ENCODE data around the gene RPL28. TPM values are rescaled to one million over a fixed set of nuclear protein-coding genes. Genes with fewer than 3 reads are reported as not detected.

The RPL28 gene
- total RNA-seq, 1 donor = 310 TPM

GRCh38 chr19:55362174-55362989 lies 23.4 kb upstream of the RPL28 start:
- Histone ChIP-seq H3K79me2 (ENCODE audit: insufficient read depth, low read length) (no peaks in the 10 kb centered on the region), H3K27me3 (ENCODE audit: insufficient read depth, low read length) (peaks cover under 1% of the 10 kb centered on the region)

DNA sequence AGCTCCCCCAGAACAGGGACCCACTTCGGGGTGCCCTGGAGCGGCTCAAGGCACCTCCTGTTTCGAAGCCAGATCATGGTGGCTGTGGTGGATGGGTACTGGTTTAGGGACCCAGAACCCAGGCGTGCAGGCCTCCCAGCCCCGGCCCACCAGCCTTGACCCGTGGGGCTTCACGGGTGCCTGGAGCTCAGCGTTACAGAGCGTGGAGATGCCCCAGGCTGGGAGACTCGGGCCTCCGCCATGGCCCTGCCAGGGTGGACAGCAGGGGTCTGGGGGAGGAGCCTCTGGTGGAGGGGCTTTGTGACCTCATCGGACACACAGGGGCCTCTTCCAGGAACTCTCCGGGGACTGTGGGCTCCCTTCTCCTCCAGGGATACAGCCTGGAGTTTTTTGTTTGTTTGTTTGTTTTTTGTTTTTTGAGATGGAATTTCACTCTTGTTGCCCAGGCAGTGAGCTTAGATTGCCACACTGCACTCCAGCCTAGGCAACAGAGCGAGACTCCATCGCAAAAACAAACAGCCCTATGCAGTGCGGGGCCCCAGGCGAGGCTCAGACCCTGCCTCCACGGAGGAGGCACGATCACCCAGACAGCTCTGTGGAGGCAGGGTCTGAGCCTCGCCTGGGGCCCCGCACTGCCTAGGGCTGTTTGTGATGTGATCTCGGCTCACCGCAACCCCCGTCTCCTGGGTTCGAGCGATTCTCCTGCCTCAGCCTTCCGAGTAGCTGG lies 22.6 kb upstream of the RPL28 start, which contains the start of gene GARIN5B:
Gene GARIN5B, minus strand, starts transcription at position 271 of the 727 bp plus-strand sequence. Its CDS starts 194 bp downstream, at position 77.
- Histone ChIP-seq H4K20me1 (ENCODE audit: insufficient read depth, low read length) (no peaks in the 10 kb centered on the region), H3K27me3 (ENCODE audit: insufficient read depth, low read length) (no peaks in the 10 kb centered on the region), H3K79me2 (ENCODE audit: insufficient read depth, low read length) (no peaks in the 10 kb centered on the region), H3K4me1 (ENCODE audit: insufficient read depth, low read length) (no peaks in the 10 kb centered on the region), H3K4me2 (ENCODE audit: insufficient read depth, low read length) (no peak within 1 kb of the TSS), H3K27ac (ENCODE audit: low read depth, low read length) (no peak within 1 kb of the TSS), H2AFZ (ENCODE audit: low read length) (no peak within 1 kb of the TSS), H3K9me3 (ENCODE audit: low read depth, low read length) (no peaks in the 10 kb centered on the region), H3K36me3 (ENCODE audit: insufficient read depth, low read length) (peaks cover 6% of the 10 kb centered on the region), H3K4me3 (ENCODE audit: insufficient read depth, low read length) (no peak within 1 kb of the TSS)
- TF ChIP-seq CTCF (IDR thresholded peaks at IDR 0.05; ENCODE audit: extremely low read depth, low read depth, low read length) = no peak
- no peak for DNase-seq (ENCODE audit: insufficient read length, low spot score, missing footprints)

More at GRCh38 chr19:55362174-55362989, 23.4 kb upstream of the RPL28 start:
- Histone ChIP-seq H2AFZ (ENCODE audit: low read length) (no peak overlapping the region), H3K27ac (ENCODE audit: low read depth, low read length) (no peak overlapping the region), H3K9me3 (ENCODE audit: low read depth, low read length) (no peaks in the 10 kb centered on the region), H3K4me1 (ENCODE audit: insufficient read depth, low read length) (no peaks in the 10 kb centered on the region), H3K4me2 (ENCODE audit: insufficient read depth, low read length) (no peak overlapping the region), H3K4me3 (ENCODE audit: insufficient read depth, low read length) (no peak overlapping the region), H3K36me3 (ENCODE audit: insufficient read depth, low read length) (peaks cover 6% of the 10 kb centered on the region), H4K20me1 (ENCODE audit: insufficient read depth, low read length) (no peaks in the 10 kb centered on the region)
- no peak for DNase-seq (ENCODE audit: insufficient read length, low spot score, missing footprints)
- no peak for TF ChIP-seq CTCF (IDR thresholded peaks at IDR 0.05; ENCODE audit: extremely low read depth, low read depth, low read length)

- no peak overlapping the region for H2AFZ ChIP-seq (ENCODE audit: low read length)
- no peak overlapping the region for H3K4me2 ChIP-seq (ENCODE audit: insufficient read depth, low read length)
- TF ChIP-seq CTCF (IDR thresholded peaks at IDR 0.05; ENCODE audit: extremely low read depth, low read depth, low read length) = no peak
- H4K20me1 ChIP-seq (ENCODE audit: insufficient read depth, low read length) = no peaks in the 10 kb centered on the region
- H3K4me1 ChIP-seq (ENCODE audit: insufficient read depth, low read length) = peaks cover 4% of the 10 kb centered on the region
- no peaks in the 10 kb centered on the region for H3K79me2 ChIP-seq (ENCODE audit: insufficient read depth, low read length)
- H3K4me3 ChIP-seq (ENCODE audit: insufficient read depth, low read length) = no peak overlapping the region
- no peak overlapping the region for H3K27ac ChIP-seq (ENCODE audit: low read depth, low read length)
- no peaks in the 10 kb centered on the region for H3K27me3 ChIP-seq (ENCODE audit: insufficient read depth, low read length)
- H3K36me3 ChIP-seq (ENCODE audit: insufficient read depth, low read length) = peaks cover 6% of the 10 kb centered on the region
- DNase-seq (ENCODE audit: insufficient read length, low spot score, missing footprints) = no peak
- H3K9me3 ChIP-seq (ENCODE audit: low read depth, low read length) = no peaks in the 10 kb centered on the region
These were observed 20.5 kb upstream of the RPL28 start for GRCh38 chr19:55365245-55365644.

GRCh38 chr19:55365964-55366363 lies 19.8 kb upstream of the RPL28 start:
- Histone ChIP-seq H3K27me3 (ENCODE audit: insufficient read depth, low read length) (no peaks in the 10 kb centered on the region), H3K4me2 (ENCODE audit: insufficient read depth, low read length) (no peak overlapping the region), H4K20me1 (ENCODE audit: insufficient read depth, low read length) (no peaks in the 10 kb centered on the region), H3K4me1 (ENCODE audit: insufficient read depth, low read length) (peaks cover 9% of the 10 kb centered on the region), H3K9me3 (ENCODE audit: low read depth, low read length) (no peaks in the 10 kb centered on the region), H3K36me3 (ENCODE audit: insufficient read depth, low read length) (peaks cover 6% of the 10 kb centered on the region), H3K4me3 (ENCODE audit: insufficient read depth, low read length) (no peak overlapping the region), H2AFZ (ENCODE audit: low read length) (no peak overlapping the region), H3K27ac (ENCODE audit: low read depth, low read length) (no peak overlapping the region), H3K79me2 (ENCODE audit: insufficient read depth, low read length) (no peaks in the 10 kb centered on the region)
- no peak for DNase-seq (ENCODE audit: insufficient read length, low spot score, missing footprints)
- TF ChIP-seq CTCF (IDR thresholded peaks at IDR 0.05; ENCODE audit: extremely low read depth, low read depth, low read length) = no peak
